Right lung (tissue), 5 donors: ENCODE data around the gene ZNF664. TPM values are rescaled to one million over a fixed set of nuclear protein-coding genes. Genes with fewer than 3 reads are reported as not detected.

ENCODE experiments used
- DNase-seq, 2 donors: peaks; one replicate each; pipeline ENCODE4 v3.0.0-alpha.2; 2013
- polyA plus RNA-seq, 5 donors: library from polyadenylated mRNA; unstranded; fragments of 120-200 nt; gene quantifications; one replicate each; pipeline versions ENCODE4 v1.2.1 to v1.2.3, GENCODE V29; 2013; ENCODE audit warnings: inconsistent platforms in 1 of 5, low replicate concordance in 1 of 5; ENCODE audit not compliant: insufficient read length in 5 of 5, insufficient read depth in 1 of 5

ZNF664 gene
- polyA plus RNA-seq, 5 donors, result 113 to 161 (median 151) TPM

- DNase-seq, result no peak
Observed at GRCh38 chr12:124057691-124058090, 84.7 kb downstream of the ZNF664 start.

- DNase-seq, result no peak
Observed at GRCh38 chr12:124059752-124060151, 86.7 kb downstream of the ZNF664 start.

Other genes starting within 250 kb of the ZNF664 start
- 1 to 10 TPM; 3.3 to 8.5 (median 6.0) TPM for gene DNAH10, start 210.9 kb upstream of the ZNF664 start, polyA plus RNA-seq
- 10 to 100 TPM; 51.4 to 70.0 (median 59.6) TPM for gene CCDC92, start 384 bp upstream of the ZNF664 start, polyA plus RNA-seq